ENCODE results near the gene RRBP1.

The RRBP1 gene

DNA sequence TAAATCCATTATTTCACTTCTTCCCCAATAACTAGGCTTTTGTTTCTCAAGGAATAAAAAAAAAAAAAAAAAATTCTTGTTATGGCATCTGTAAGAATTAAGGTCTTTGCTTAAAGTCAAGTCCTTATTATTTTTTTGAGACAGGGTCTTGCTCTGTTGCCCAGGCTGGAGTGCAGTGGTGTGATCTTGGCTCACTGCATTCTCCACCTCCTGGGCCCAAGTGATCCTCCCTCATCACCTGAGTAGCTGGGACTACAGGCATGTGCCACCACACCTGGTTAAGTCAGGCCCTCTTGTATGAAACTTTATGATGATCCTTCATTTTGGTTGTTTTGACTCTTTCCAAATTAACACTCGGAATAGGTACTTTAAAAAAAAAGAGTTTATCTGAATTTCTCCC lies 94.9 kb downstream of the RRBP1 start:
- in situ Hi-C loops (cut with MboI; ENCODE audit: low sequenced_read_pairs), result no loop called here

- in situ Hi-C loops (cut with MboI; ENCODE audit: low sequenced_read_pairs), result no loop called here
Observed at GRCh38 chr20:17586250-17586649, 95.8 kb downstream of the RRBP1 start.

DNA sequence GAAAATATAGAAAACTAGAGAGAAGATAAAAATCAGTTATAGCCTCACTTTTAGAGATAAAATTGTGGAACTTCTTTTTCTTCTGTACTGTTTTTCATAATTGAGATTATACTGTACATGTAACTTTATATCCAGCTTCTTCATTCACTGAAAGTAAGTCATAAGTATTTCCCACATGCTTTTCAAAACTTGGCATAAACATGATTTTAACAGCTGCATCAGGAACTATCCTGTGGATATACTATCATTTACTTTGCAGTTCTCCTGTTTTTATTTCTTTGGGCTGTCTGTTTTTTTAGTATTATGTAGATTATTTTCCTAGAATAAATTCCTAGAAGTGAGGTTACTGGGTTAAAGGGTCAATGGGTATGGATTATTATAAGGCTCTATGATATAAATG lies 97.4 kb downstream of the RRBP1 start:
- in situ Hi-C loops (cut with MboI; ENCODE audit: low sequenced_read_pairs), result no loop called here

DNA sequence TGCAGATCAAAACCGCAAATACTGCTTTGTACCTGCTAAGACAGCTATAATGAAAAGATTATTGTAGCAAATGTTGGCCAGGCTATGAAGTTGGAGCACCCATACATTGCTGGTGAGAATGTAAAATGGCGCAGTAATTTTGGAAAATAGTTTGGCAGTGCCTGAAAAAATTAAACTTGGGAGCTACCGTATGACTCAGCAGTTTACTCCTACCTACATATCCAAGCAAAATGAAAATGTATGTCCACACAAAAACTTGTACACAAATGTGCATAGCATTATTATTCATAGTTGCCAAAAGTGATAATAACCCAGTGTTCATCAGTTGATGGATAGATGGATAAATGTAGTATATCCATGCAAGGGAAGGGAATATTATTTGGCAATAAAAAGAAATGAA lies 98.9 kb downstream of the RRBP1 start:
- in situ Hi-C loops (cut with MboI; ENCODE audit: low sequenced_read_pairs), result no loop called here

GRCh38 chr20:17580895-17581294 lies 101.1 kb downstream of the RRBP1 start:
- in situ Hi-C loops (cut with MboI; ENCODE audit: low sequenced_read_pairs), result no loop called here

DNA sequence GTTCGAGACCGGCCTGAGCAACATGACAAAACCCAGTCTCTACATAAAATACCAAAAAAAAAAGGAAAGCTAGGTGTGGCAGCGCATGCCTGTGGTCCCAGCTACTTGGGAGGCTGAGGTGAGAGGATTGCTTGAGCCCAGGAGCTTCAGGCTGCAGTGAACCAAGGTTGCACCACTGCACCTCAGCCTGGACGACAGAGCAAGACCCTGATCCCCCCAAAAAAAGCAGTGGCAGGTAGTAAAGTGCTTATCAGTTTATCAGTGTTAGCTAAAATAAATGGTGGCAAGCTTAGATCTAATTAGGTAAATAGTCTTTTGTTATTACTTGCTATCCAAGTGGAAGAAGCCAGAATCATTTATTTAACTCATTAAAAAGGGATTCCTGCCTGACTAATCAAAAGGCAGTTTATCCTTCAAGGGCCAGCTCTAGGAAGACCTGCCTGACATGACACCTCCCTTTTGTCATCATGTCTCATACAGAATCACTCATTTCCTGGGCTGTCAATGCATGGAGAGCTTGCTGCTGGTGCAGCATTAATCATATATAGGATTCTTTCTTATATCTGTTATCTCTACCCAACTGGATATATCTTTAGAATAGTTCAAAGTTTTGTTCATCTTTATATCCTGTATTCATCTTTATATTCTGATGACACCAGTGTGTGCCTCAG lies 102.5 kb downstream of the RRBP1 start:
- in situ Hi-C loops (cut with MboI; ENCODE audit: low sequenced_read_pairs), result no loop called here

- in situ Hi-C loops (cut with MboI; ENCODE audit: low sequenced_read_pairs), result no loop called here
Observed at GRCh38 chr20:17576215-17576614, 105.8 kb downstream of the RRBP1 start.

DNA sequence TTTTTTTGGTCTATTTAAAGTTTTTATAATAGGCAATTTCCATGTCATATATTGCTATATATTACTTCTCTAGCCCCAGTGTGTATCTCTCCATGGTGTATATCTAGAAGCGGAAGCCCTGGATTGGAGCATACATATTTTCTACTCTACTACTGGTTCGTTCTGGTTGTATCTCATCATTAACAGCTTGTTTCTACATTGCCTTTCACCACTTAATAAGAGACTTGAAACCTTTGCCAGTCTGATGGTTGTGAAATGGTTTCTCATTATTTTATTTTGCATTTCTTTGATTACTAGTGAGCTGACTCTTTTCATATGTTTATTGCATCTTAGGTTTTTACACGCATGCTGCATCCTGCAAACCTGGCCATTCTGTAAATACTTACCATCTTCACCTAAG lies 108.6 kb downstream of the RRBP1 start:
- in situ Hi-C loops (cut with MboI; ENCODE audit: low sequenced_read_pairs), result no loop called here

DNA sequence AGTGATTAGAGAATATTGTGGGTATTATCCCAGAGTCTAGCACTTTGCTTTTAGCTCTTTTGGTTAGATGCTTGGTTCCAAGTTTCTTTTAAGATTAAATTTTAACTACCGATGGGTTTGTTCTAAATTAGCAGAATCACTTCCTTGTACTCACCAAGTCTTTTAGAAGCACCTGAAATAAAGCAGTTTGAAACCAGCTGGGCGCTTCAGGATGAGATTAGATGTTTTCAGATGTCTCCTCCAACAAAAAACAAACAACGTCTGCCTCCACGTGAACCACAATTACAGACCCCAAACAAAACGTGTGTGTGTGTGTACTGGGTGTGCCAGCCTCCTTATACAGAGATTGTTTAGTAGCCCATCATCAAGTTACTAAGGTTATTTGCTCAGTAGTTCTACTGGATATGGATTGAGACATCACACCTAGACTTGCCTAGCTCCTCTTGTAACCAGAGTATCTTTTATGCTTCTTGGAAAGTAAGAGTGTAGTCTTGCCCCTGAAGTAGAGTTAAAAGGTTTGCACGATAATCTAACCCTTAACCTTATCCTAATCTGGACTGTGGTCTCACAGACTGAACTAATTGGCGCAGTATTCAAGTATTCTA lies 109.9 kb downstream of the RRBP1 start:
- in situ Hi-C loops (cut with MboI; ENCODE audit: low sequenced_read_pairs), result no loop called here

DNA sequence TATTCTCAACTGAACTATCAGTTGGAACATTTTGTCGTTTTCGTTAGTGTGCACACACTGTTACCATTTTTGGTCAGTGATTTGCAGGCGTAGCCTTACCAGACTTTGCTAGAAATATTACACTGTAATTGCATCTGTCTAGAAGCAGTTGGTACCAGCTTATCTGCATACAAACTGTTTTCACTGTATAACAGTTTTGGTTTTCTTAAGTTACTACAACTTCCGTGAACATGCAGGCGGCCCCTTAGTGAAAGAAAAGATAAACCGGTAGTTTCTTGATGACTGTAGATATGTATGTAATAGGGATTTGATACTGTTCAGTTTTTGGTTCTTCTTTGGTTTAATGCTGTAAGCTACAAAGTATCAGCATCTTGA lies 110.9 kb downstream of the RRBP1 start:
- in situ Hi-C loops (cut with MboI; ENCODE audit: low sequenced_read_pairs), result no loop called here

GRCh38 chr20:17570347-17571152 lies 111.5 kb downstream of the RRBP1 start:
- in situ Hi-C loops (cut with MboI; ENCODE audit: low sequenced_read_pairs), result no loop called here

GRCh38 chr20:17569616-17570346 lies 112.3 kb downstream of the RRBP1 start, which contains the start of gene DSTN:
Gene DSTN, plus strand, starts transcription at chr20:17570075. Its CDS starts 134 bp downstream, at chr20:17570209.
- in situ Hi-C loops (cut with MboI; ENCODE audit: low sequenced_read_pairs), result no loop called here

DNA sequence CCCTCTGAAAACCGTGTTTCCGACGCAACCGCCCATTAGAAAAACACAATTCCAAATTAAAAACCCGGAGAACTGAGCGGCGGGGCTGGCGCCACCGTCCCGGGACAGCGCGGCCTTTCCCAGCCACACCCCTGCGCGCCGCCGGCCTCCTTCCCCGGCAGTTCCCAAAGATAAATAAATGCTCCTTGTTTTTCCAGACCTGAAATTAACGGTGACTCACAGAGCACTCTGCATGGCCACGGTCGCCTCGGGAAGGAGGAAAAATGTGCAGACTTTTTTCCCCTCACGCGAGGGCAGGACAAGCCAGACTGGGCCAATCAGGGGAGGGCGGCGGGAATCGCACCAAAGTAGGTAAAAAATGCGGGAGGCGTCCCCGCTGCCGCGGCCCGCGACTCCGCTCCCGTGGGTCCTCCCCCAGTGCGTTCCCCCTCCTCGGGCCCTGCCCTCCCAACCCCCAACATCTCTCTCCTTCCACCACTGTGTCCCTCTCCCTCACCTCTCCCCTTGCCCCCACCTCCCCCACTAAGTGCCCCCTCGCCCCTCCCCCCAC lies 113.0 kb downstream of the RRBP1 start:
- in situ Hi-C loops (cut with MboI; ENCODE audit: low sequenced_read_pairs), result no loop called here

DNA sequence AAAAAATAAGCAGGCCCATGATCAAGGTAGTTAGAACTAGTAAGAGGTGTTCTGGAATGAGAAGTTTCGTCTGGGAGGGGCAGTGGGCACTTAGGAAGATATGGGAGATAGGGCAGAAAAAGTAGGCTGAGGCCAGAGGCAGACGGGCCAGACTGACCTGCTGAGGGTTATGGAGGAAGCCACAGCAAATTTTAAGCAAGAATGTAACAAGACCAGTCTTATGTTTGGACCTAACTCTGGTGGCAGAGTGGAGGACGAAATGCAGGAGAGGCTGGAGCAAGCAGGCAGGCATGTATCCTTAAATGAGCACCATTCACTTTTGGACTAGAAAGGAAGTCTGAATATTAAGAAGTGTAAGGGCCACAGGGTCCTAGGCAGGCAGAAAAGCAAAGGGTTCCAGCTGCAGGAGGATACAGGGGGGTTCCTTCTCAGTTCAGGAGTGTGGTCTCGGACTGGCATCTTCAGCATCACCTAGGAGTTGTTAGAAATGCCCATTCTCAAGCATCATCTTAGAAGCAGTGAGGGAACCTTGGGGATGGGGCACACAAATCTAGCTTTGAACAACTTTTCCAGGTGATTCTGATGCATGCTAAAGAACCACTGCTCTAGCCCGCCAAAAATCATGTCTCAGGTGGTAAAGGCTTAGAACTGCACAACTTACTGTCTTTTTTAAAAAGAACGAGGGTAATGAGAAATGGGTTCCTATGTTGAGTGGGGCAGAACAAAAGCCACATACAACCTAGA lies 113.8 kb downstream of the RRBP1 start:
- in situ Hi-C loops (cut with MboI; ENCODE audit: low sequenced_read_pairs), result no loop called here

DNA sequence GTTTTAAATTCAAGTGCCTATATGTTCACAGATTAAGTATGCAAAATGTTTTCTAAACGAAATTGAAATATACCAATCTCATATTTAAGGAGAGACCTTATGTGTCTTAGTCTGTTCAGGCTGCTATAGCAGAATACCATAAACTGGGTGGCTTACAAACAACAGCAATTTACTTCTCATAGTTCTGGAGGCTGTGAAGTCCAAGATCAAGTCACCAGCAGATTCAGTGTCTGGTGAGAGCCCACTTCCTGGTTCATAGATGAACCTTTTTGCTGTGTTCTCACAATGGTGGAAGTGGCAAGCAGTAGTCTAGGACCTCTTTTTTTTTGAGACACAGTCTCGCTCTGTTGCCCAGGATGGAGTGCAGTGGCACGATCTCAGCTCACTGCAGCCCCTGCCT lies 115.7 kb downstream of the RRBP1 start:
- in situ Hi-C loops (cut with MboI; ENCODE audit: low sequenced_read_pairs), result no loop called here

GRCh38 chr20:17565169-17565845 lies 116.7 kb downstream of the RRBP1 start:
- in situ Hi-C loops (cut with MboI; ENCODE audit: low sequenced_read_pairs), result no loop called here
